Common myeloid progenitor, CD34-positive (primary cell): Measurements from ENCODE around the gene TLDC2. TPM values are rescaled to one million over a fixed set of nuclear protein-coding genes. Genes with fewer than 3 reads are reported as not detected.

ENCODE experiments used
- CTCF ChIA-PET: fragments of 350-600 bp; sonication (Branson Sonifier 250); formaldehyde crosslinking; loops from one replicate; lab custom pipeline; 2021; ENCODE audit warnings: antibody characterized with exemption; lab: Charles Lee
- POLR2A ChIA-PET: fragments of 350-600 bp; sonication (Branson Sonifier 250); formaldehyde crosslinking; loops from one replicate; lab custom pipeline; 2021; ENCODE audit warnings: antibody characterized with exemption; lab: Charles Lee
- DNase-seq, 3 donors: peaks; one replicate each; pipeline versions ENCODE4 v3.0.0 to v3.0.0-alpha.2; 2013
- H3K27ac ChIP-seq, 2 experiments: 1 replicate in 1 of 2; 2 replicates in 1 of 2; pipeline ENCODE4 v1.7.0; 2013; ENCODE audit warnings: inconsistent platforms in 2 of 2, low read length in 2 of 2, mild to moderate bottlenecking in 2 of 2, low read depth in 1 of 2, moderate library complexity in 1 of 2; ENCODE audit not compliant: severe bottlenecking in 2 of 2, insufficient read depth in 1 of 2, poor library complexity in 1 of 2
- H3K27me3 ChIP-seq, 5 experiments: replicated peaks in 2 of 5; 1 replicate in 3 of 5; 2 replicates in 2 of 5; pipeline versions ENCODE4 v1.6.1 to v1.7.0; 2013; ENCODE audit warnings: low read length in 4 of 5, mild to moderate bottlenecking in 2 of 5, moderate library complexity in 2 of 5, inconsistent platforms in 1 of 5; ENCODE audit not compliant: insufficient read depth in 5 of 5, control insufficient read depth in 4 of 5
- H3K36me3 ChIP-seq, 4 experiments: 1 replicate in 2 of 4; 2 replicates in 2 of 4; pipeline versions ENCODE4 v1.6.1 to v1.7.0; 2013; ENCODE audit warnings: low read length in 3 of 4, control low read depth in 1 of 4, mild to moderate bottlenecking in 1 of 4; ENCODE audit not compliant: control insufficient read depth in 4 of 4, insufficient read depth in 4 of 4
- H3K4me1 ChIP-seq, 4 experiments: 1 replicate in 3 of 4; 2 replicates in 1 of 4; pipeline versions ENCODE4 v1.6.1 to v1.7.1; 2013; ENCODE audit warnings: low read length in 3 of 4, mild to moderate bottlenecking in 3 of 4, control low read depth in 1 of 4, inconsistent platforms in 1 of 4, moderate library complexity in 1 of 4; ENCODE audit not compliant: control insufficient read depth in 4 of 4, insufficient read depth in 4 of 4; ENCODE audit errors: control extremely low read depth in 1 of 4
- H3K4me3 ChIP-seq, 7 experiments: 1 replicate in 4 of 7; 2 replicates in 3 of 7; pipeline versions ENCODE4 v1.5.1 to v1.7.0; 2013; ENCODE audit warnings: mild to moderate bottlenecking in 7 of 7, low read length in 6 of 7, moderate library complexity in 6 of 7, inconsistent platforms in 2 of 7, low read depth in 2 of 7, control low read depth in 1 of 7; ENCODE audit not compliant: insufficient read depth in 4 of 7, control insufficient read depth in 1 of 7; ENCODE audit errors: extremely low read depth in 1 of 7
- H3K9me3 ChIP-seq, 5 experiments: 1 replicate in 4 of 5; 2 replicates in 1 of 5; pipeline versions ENCODE4 v1.6.1 to v1.7.1; 2013; ENCODE audit warnings: low read length in 4 of 5, mild to moderate bottlenecking in 2 of 5, inconsistent platforms in 1 of 5, low read depth in 1 of 5, moderate library complexity in 1 of 5; ENCODE audit not compliant: control insufficient read depth in 4 of 5, insufficient read depth in 2 of 5; ENCODE audit errors: control extremely low read depth in 1 of 5
- WGBS: methylation state at CpG from one replicate; pipeline ENCODE4 v1.1.5; 2013; ENCODE audit not compliant: insufficient coverage; 5-methylcytosine and 5-hydroxymethylcytosine counted together
- polyA plus RNA-seq: library from polyadenylated mRNA; unstranded; fragments of 120-200 nt; gene quantifications from one replicate; pipeline ENCODE4 v1.2.1, GENCODE V29; 2013

TLDC2 gene
- polyA plus RNA-seq, result 0.75 TPM

DNA sequence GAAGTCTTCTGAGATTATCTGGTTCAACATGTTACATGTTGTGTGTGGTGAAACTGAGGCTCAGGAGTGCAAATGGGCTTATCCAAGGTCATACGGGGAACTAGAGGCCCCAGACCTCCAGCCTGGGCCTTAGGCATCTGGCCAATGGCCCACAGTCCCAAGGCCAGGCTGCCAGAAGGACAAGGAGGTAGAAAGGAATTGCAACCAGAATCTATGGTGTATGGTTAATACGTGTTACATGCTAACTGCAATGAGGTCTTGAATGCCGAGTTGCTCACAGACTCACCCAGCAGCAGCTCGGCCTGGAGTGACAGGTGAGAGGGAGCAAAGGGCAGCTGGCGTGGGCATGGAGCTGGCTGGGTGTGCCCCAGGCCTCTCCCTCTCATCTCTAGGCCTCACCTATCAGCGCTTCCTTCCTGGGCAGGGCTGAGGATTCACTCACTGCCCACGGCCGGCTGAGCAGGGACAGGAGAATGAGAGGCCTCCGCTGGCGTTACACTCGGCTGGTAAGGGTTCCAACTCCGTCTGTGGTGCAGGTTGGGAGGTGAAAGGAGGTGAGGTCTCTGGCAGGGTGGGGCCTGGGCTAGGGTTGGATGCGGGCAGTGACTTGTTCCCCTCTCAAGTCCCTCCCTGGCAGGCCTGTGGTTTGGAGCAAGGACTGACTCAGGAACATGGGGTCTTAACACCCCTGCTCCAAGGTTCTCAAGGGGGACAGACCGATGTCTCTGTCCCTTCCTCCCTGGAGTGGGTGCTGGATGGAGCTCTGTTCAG, at the start of gene TLDC2:
Gene TLDC2, plus strand, starts transcription at position 437 of the 771 bp plus-strand sequence. Its CDS starts 37 bp downstream, at position 474.
- POLR2A ChIA-PET, result no interaction called here

DNA sequence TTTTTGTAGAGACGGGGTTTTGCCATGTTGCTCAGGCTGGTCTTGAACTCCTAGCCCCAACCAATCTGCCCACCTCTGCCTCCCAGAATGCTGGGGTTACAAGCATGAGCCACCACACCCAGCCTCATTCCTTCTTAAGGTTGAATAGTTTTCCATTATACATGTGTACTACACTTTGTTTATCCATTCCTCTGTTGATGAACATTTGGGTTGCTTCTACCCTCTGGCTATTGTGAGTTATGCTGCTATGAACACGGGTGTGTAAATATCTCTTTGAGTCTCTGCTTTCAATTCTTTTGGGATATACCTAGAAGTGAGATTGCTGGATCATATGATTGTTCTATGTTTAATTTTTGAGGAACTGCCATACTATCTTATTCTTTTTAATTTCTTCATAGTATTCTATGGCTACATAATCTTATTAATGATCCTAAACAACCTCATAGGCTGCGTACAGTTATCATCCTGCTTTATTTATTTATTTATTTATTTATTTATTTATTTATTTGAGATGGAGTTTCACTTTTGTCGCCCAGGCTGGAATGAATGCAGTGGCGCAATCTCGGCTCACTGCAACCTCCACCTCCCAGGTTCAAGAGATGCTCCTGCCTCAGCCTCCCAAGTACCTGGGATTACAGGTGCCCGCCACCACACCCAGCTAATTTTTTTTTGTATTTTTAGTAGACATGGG, 49.2 kb upstream of the TLDC2 start:
- Histone ChIP-seq H3K4me1 (no peaks in the 10 kb centered on the region), H3K27me3 (no peaks in the 10 kb centered on the region), H3K36me3 (peaks cover 4 to 40% (median 23%) of the 10 kb centered on the region in 4 experiments), H3K9me3 (no peaks in the 10 kb centered on the region), H3K27ac (no peak overlapping the region), H3K4me3 (no peak overlapping the region)
- 100% methylated on average over 1 of the region's 7 CpGs for WGBS
- ChIA-PET CTCF (no interaction called here), POLR2A (no interaction called here)
- no peak for DNase-seq

More for the DNA sequence above, at the start of gene TLDC2:
- WGBS, result 93% methylated on average over 6 of the region's 14 CpGs
- no peak within 1 kb of the TSS for H3K27ac ChIP-seq
- no peak within 1 kb of the TSS for H3K4me3 ChIP-seq
- H3K27me3 ChIP-seq, result no peaks in the 10 kb centered on the region
- no peak for DNase-seq
- no peaks in the 10 kb centered on the region for H3K36me3 ChIP-seq
- CTCF ChIA-PET, result interaction anchor here (2.4 kb wide), 1 partner anchor 11 kb away, joined by 6 read pairs; no protein-coding TSS in a partner anchor
- H3K9me3 ChIP-seq, result no peaks in the 10 kb centered on the region
- peaks cover 0 to 35% (median 2%) of the 10 kb centered on the region in 4 experiments for H3K4me1 ChIP-seq

- no peak overlapping the region for H3K27ac ChIP-seq
- CTCF ChIA-PET, result no interaction called here
These were observed 48.2 kb upstream of the TLDC2 start for GRCh38 chr20:36827541-36828279.

DNA sequence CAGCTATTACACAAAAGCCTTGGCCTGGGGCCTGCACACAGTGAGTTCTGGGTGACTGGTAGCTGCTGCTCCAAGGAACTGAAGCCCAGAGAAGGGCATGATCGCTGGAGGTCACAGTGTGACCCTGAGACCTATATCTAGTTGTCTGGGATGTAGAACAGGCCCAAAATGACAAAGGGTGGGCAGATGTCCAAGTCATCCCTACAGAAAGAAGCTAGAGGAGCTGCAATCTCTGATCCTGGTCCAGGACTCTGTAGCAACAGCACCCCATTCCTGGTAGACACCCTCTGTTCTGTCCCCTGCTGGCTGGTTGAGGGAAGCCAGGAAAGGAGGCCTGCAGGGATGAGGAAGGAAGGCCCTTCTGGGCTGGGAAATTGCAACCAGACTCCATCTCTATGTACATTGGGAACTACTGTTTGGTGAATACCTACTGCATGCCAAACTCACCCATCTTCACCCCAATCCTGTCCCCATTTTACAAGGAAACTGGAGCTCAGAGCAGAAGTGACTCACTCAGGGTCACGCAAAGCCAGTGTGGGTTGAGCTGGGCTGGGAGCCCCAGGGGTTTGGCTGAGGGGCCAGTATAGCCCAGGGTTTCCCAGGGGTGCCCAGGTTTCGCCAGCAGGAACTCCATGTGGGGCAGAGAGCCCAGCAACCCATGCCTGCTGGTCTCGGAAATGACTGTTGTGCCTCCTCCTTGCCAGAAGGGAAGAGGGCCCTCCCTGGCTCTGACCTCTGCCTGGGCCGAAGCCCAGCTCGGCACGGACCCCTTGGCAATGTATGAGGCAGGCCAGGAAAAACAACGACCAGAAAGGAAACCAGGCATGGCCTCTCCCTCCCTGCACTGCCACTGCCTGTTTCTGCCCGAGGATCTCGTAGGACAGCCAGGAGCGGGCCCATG, 44.9 kb upstream of the TLDC2 start:
- Histone ChIP-seq H3K4me3 (no peak overlapping the region), H3K27me3 (no peaks in the 10 kb centered on the region), H3K36me3 (peaks cover 4 to 28% (median 23%) of the 10 kb centered on the region in 4 experiments), H3K9me3 (no peaks in the 10 kb centered on the region), H3K27ac (no peak overlapping the region), H3K4me1 (peaks cover 0 to 8% (median 6%) of the 10 kb centered on the region in 4 experiments)
- CTCF ChIA-PET, result interaction anchor here (0.6 to 1.9 kb wide), 7 partner anchors 12 to 34 kb away, joined by 3 to 7 read pairs (median 4); a partner anchor contains a TSS
- POLR2A ChIA-PET, result interaction anchor here (0.7 kb wide), 1 partner anchor 12 kb away, joined by 3 read pairs; no protein-coding TSS in a partner anchor
- DNase-seq, result no peak
- WGBS, result 97% methylated on average over 8 of the region's 11 CpGs

More at GRCh38 chr20:36827541-36828279, 48.2 kb upstream of the TLDC2 start:
- Histone ChIP-seq H3K27me3 (no peaks in the 10 kb centered on the region), H3K9me3 (no peaks in the 10 kb centered on the region), H3K36me3 (peaks cover 4 to 44% (median 25%) of the 10 kb centered on the region in 4 experiments), H3K4me1 (no peaks in the 10 kb centered on the region), H3K4me3 (no peak overlapping the region)
- no peak for DNase-seq
- WGBS, result over 99% methylated on average over 9 of the region's 11 CpGs
- POLR2A ChIA-PET, result no interaction called here

DNA sequence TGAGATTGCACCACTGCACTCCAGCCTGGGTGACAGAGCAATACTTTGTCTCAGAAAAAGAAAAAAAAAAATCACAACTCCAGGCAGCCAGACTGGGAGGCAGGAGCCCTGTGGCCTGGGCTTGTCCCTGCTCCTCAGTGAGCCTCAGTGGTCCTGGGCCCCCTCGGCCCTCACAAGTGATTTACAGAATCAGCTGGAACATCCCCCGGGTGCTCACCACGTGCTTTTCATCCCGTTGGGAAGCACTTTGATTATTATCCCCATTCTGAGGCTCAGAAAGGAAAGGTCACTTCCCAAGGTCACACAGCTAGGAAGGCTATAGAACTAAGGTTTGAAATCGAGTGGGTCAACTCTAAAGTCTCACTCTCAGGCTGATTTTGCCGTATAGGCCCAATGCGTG, 43.1 kb upstream of the TLDC2 start:
- H3K9me3 ChIP-seq, result no peaks in the 10 kb centered on the region
- no peak overlapping the region for H3K27ac ChIP-seq
- H3K4me1 ChIP-seq, result peaks cover 0 to 19% (median 16%) of the 10 kb centered on the region in 4 experiments
- 100% methylated on average over 7 of the region's 7 CpGs for WGBS
- POLR2A ChIA-PET, result no interaction called here
- no peak for DNase-seq
- H3K36me3 ChIP-seq, result peaks cover 4 to 28% (median 18%) of the 10 kb centered on the region in 4 experiments
- CTCF ChIA-PET, result interaction anchor here (1.3 to 2.0 kb wide), 2 partner anchors 29 to 54 kb away, joined by 3 to 9 read pairs; no protein-coding TSS in a partner anchor
- H3K27me3 ChIP-seq, result no peaks in the 10 kb centered on the region
- H3K4me3 ChIP-seq, result no peak overlapping the region
